A549 (cell line): ENCODE data around the gene GALNT18.

Source experiments
- CHD4 ChIP-seq: fragments of 200-600 bp; sonication (generic); IDR thresholded peaks from 2 replicates; pipeline ENCODE4 v1.6.1; 2016; ENCODE audit warnings: antibody characterized with exemption, mild to moderate bottlenecking, borderline replicate concordance
- CTCF ChIP-seq: fragments of >200 bp; sonication (Bioruptor Twin); formaldehyde crosslinking; IDR thresholded peaks from 3 replicates; pipeline ENCODE4 v1.5.1; 2016
- EHMT2 ChIP-seq: fragments of 200-600 bp; sonication (generic); IDR thresholded peaks from 2 replicates; pipeline ENCODE4 v1.6.1; 2016; ENCODE audit warnings: antibody characterized with exemption, low read depth, mild to moderate bottlenecking, moderate library complexity
- EP300 ChIP-seq, 2 experiments: fragments of >200 bp; sonication (Bioruptor Twin); formaldehyde crosslinking; IDR thresholded peaks; 2 replicates in 1 of 2; 3 replicates in 1 of 2; pipeline ENCODE4 v1.6.1; 2016 to 2017
- ESRRA ChIP-seq: fragments of 150-350 bp; IDR thresholded peaks from 2 replicates; pipeline ENCODE4 v1.6.1; 2014; ENCODE audit warnings: mild to moderate bottlenecking, low read length, borderline replicate concordance
- HOXA7 ChIP-seq: fragments of 250-450 bp; sonication (Bioruptor Pico); IDR thresholded peaks from 2 replicates; pipeline ENCODE4 v1.5.0; 2020; ENCODE audit warnings: mild to moderate bottlenecking, moderate library complexity
- KDM1A ChIP-seq: fragments of 200-600 bp; sonication (generic); IDR thresholded peaks from 2 replicates; pipeline ENCODE4 v1.6.1; 2016; ENCODE audit warnings: low read depth, mild to moderate bottlenecking
- MAX ChIP-seq: IDR thresholded peaks from 2 replicates; pipeline ENCODE4 v1.6.1; 2012
- MYC ChIP-seq: IDR thresholded peaks from 2 replicates; pipeline ENCODE4 v1.6.1; 2012; ENCODE audit warnings: mild to moderate bottlenecking, inconsistent platforms, low read length, improper control_type of control experiment, borderline replicate concordance
- RARB ChIP-seq: fragments of 250-450 bp; sonication (Bioruptor Pico); IDR thresholded peaks from 2 replicates; pipeline ENCODE4 v1.8.0; 2021; ENCODE audit warnings: mild to moderate bottlenecking, moderate library complexity
- SMC3 ChIP-seq: fragments of >200 bp; sonication (Bioruptor Twin); formaldehyde crosslinking; IDR thresholded peaks from 3 replicates; pipeline ENCODE4 v1.6.1; 2018; ENCODE audit warnings: inconsistent platforms
- SREBF2 ChIP-seq: fragments of 450-650 bp; IDR thresholded peaks from 2 replicates; pipeline ENCODE4 v1.6.1; 2014; ENCODE audit warnings: mild to moderate bottlenecking, moderate library complexity

GRCh38 chr11:11607772-11608171 lies 14.0 kb downstream of the GALNT18 start:
- TF ChIP-seq CTCF (no peak), CHD4 (no peak), SMC3 (no peak), EP300 (IDR thresholded peaks at IDR 0.05) (no peak), RARB (CRISPR knock-in tag) (no peak), MAX (no peak), HOXA7 (CRISPR knock-in tag) (no peak), KDM1A (no peak), MYC (no peak), SREBF2 (no peak), ESRRA (no peak), EHMT2 (no peak)
